ENCODE measurements around the gene NOL6.
A peak's percentile ranks its signal among the peaks of the same experiment; 100 is the strongest.
"Not testable (repeated sequence)": the region's sequence is repeated elsewhere in the genome, so short reads cannot be mapped to it uniquely, and the experiment has no call there.

The NOL6 gene

GRCh38 chr9:33472881-33473615 is 676 bp downstream of the NOL6 start:
- peak; percentile 20 for DNase-seq (ENCODE audit: low spot score)

DNA sequence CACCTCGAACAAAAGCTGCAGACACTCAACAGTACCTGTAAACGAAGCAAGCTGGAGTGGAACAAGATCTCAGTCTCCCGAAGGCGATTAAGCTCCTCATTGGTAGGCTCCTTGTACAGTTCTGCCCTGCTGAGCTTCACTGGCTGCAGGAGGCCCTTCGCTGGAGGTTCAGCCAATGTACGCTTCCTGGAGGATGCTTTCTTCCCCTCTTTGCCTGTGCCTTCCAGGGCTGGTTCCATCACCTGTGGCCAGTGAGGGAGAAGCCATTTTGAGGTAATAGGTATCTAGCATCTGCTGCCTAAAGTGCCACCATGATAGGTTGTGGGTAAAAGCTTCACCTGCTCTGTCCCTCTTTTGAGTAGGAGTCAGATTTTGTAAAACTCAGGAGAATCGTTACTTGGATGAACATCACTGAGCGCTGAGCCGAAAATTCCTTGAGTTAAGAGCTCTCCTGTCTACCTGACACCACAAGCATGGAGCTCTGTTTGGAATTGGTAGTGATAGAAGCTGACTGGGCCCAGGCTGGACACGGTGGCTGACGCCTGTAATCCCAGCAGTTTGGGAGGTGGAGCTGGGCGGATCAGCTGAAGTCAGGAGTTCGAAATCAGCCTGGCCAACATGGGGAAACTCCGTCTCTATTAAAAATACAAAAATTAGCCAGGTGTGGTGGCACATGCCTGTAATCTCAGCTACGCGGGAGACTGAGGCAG is 1.4 kb downstream of the NOL6 start:
- no peak for DNase-seq (ENCODE audit: low spot score)

DNA sequence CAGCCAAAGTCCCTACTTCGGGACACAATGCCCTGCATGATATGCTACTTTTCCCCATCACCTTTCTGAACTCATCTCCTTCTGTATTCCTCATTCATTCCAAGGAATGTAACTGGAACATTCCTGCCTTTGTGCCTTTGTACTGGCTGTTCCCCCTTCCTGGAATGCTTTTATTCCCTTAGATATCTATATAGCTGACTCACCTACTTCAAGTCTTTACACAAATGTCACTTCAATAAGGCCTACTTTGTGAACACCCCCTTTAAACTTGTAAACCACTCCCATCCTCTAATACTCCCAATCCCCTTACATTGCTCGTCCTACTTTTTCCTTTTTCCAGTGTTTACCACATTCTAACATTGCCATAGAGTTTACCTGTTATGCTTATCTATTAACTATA is 2.4 kb downstream of the NOL6 start:
- DNase-seq (ENCODE audit: low spot score), result no peak

- DNase-seq (ENCODE audit: low spot score), result no peak
These were observed 3.8 kb downstream of the NOL6 start for GRCh38 chr9:33469891-33470290.

DNA sequence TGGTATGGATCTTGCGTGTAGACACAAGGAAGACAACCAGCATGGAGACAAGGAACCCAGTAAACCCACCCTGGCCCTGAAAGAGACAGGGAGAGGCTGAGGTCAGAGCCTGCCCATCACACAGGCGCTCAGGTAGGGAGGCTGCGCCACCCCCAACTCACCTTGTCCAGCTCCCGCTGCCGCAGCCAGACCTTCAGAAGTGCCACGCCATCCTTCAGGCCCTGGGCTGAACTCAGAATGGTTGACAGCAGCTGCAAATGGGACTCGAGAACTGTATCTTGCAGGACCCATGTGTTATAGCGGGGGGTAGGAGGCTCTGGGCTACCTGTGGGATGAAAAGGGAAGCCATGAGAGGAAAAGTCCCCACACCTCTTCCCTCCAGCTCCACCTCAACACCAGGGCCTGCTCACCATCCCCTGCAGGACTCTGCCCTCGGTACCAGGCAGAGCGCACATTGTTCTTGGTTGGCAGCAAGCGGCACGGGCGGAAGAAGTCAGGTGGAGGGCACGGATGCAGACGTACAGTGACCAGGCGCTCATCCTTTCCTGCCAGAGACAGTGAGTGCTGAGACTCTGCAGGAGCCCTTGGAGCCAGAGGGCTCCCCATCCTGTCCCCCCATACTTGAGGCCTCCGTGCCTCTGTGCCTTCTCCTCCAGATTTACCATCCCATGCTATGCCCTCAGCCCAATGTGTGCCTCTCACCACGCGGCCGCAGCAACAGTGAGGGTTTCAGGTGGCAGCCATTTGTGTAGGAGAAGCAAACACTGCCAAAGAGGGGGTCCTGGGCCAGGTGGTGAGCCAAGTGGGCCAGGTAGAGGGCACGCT is 4.7 kb downstream of the NOL6 start:
- DNase-seq (ENCODE audit: low spot score), result no peak

DNA sequence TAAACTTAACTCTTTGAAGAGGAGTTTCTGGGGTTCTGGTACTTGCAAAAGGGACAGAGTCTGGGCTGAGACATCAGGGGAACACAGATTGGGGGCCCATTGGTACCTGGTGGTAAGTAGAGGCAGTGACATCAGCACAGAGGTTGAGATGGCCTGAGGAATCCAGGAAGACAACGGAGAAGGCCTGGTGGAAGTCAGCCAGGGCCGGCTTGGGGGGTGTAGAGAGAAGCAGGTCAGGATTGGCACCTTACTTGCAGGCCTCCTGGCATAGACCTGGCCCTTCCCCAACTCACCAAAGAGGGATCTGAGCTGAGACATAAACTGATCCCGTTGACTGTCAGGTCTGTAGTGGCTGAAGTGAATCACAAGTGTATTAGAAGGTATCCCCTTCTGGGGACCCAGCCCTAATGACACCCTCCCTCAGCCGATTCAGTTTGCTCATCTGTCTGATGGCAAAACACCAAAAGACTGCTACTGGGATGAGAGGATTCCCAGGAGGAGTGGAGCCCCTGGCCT is 5.5 kb downstream of the NOL6 start:
- no peak for DNase-seq (ENCODE audit: low spot score)

DNA sequence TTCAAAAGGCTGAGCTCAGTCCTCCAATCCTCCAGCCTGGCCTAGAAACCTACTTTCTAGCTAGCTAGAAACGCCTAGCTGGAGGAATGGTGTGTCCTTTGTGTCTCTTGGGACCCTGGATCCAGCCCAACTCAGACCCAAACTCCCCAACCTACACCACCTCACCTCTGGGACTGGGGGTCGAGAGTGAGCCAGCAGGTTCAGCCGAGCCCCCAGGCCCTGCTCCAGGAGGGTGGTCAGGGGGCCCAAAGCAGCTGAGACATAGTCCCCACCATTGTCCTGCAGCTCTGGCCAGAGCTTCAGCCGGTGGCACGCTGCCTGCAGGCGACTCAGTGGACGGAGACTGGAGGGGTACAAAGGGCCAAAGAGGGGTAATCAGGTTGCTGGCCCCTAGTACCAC is 6.2 kb downstream of the NOL6 start:
- DNase-seq (ENCODE audit: low spot score), result peak; percentile 3

- DNase-seq (ENCODE audit: low spot score), result peak; percentile 80
These were observed 6.9 kb downstream of the NOL6 start for GRCh38 chr9:33466565-33467495.

DNA sequence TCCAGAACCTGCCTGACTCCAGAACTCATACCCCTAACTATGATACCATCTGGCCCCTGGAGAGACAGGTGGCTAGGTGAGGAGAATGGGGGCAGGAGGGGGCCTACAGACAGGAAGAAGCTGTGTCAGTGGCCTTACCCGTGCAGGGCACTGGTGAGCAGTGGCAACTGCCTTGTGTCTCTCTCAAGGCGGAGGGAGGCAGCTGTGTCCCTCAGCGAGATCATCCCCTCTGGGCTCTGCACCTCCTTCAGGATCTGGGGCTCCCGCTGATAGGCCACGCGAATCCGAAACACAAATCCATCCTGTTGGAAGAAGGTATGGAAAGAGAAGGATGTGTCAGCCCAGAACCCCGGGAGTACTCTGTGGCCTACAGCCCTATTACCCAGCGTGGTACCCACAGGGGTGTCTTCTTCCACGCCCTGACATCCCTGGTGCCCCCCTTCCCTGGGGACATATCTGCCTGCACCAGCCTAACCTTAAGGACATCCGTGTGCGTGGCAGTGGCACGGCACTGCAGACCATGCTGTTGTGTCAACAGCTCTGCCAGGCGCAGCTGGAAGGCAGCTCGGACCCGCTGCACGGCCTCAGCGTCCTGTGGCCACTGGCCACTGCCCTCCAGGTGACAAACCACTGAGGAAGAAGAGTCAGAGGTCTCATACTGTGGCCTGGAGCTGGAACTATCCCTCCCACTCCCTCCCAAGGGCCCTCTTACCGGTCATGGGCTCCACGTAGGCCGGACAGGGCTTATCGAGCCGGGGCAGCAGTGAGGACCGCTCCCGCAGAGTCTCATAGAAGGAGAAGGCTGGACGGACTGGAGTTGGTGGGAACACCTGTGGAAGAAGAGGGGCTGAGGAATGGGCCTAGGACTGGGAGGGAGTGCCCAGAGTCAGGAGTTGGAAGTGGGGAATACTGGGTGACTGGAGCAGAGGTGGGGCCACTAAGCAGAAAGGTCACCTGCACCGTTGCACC is 7.8 kb downstream of the NOL6 start:
- no peak for DNase-seq (ENCODE audit: low spot score)

DNA sequence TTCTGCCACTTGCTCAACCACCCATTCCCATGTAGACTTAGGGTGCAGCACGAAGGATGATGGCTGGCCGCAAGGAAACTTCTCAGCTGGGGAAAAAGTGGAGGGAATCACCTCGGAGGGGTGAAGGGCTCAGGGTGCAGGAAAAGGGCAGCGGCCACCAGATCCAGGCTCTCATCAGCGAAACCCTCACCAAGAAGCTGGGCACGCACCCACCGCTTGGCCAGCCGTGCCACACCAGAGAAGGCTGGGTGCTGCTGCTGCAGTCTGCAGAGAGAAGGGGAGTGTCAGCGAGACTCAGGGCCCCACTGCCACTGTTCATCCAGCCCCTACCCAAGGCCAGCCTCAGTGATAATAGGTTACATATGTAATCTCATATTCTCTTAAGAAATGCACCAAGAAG is 8.6 kb downstream of the NOL6 start:
- DNase-seq (ENCODE audit: low spot score), result no peak

GRCh38 chr9:33464045-33464636 is 9.6 kb downstream of the NOL6 start:
- DNase-seq (ENCODE audit: low spot score), result no peak

- no peak for DNase-seq (ENCODE audit: low spot score)
These were observed 10.6 kb downstream of the NOL6 start for GRCh38 chr9:33463151-33463550.

DNA sequence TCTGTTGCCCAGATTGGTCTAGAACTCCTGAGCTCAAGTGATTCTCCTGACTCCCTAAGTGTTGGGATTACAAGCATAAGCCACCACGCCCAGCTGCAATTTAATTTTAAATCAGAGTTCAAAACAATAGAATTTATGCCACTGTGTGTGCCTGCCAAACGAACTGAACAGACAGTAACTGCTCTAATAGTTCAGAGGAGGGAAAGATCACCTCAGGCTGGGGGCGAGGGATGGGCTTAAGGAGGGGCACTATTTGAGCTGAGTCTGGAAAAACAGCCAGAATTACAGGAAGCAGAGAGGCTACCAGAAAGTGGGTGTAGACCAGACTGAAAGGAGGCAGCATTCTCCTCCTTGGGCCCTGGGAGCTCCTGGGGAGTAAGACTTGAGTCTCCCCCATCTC is 12.2 kb downstream of the NOL6 start:
- DNase-seq (ENCODE audit: low spot score), result no peak

DNA sequence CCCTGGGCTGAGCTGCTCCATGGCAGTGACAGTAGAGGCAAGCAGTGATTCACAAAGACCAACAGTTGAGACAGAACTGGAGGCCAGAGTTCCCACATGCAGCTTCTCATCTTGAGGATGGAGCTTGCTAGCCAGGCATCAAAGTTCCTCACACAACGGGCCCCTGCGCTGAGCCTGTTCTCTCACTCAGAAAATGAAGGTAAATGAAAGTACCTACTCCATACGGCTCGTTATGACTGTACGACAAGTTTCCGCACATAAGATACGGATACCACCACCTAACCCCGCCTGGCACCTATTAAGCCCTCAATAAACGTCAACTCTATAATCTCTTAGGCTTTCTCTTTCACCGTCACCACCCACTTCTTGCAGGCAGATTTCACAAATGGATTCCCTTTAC is 12.9 kb downstream of the NOL6 start:
- no peak for DNase-seq (ENCODE audit: low spot score)

DNA sequence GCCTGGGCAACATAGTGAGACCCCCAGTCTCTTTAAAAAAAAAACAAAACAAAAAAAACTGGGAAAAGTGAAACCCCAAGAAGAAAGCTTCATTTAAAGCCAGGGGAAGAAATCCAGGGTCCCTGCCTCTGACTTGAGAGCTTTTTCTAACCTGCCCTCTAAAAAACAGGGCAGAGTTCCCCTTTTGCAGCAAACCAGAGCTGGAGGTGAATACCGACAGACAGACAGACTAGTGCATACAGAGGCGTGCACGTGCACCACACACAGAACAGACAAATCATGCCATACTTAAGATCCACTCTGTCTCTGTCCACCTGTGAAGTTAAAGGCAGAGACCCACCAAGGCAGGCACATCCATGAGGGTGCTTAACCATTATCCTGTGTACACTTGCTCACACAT is 14.6 kb downstream of the NOL6 start:
- no peak for DNase-seq (ENCODE audit: low spot score)

DNA sequence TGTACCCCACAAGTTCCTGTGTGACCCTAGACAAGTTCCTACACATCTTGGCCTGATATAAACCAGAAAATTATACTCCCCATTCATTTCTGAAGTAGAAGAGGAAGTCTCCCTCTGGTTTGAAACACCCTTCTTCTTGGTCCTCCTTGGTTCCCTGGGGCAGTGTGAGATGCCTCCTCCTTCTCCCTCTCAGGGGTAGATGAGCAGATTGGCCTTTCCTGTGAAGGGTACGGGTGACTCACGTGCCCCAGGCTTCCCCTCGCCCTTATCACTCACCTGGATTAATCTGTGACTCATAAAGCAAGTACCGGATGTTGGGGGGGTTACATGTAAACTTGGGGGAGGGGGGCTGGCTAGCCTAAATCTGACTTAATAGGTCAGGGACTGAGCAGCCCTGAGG is 15.3 kb downstream of the NOL6 start:
- DNase-seq (ENCODE audit: low spot score), result no peak

GRCh38 chr9:33455945-33456344 is 17.8 kb downstream of the NOL6 start:
- no peak for DNase-seq (ENCODE audit: low spot score)

DNA sequence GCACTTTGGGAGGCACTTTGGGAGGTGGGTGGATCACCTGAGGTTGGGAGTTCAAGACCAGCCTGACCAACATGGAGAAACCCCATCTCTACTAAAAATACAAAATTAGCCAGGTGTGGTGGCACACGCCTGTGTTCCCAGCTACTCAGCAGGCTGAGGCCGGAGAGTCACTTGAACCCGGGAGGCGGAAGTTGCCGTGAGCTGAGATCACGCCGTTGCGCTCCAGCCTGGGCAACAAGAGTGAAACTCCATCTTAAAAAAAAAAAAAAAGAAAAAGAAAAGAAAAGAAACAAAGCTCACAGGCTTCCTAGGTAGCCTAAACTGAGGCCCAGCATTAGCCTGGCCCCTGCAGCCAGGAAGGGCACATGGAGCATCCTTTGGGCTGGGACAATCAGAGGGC is 18.3 kb downstream of the NOL6 start:
- not testable (repeated sequence) for DNase-seq (ENCODE audit: low spot score)

DNA sequence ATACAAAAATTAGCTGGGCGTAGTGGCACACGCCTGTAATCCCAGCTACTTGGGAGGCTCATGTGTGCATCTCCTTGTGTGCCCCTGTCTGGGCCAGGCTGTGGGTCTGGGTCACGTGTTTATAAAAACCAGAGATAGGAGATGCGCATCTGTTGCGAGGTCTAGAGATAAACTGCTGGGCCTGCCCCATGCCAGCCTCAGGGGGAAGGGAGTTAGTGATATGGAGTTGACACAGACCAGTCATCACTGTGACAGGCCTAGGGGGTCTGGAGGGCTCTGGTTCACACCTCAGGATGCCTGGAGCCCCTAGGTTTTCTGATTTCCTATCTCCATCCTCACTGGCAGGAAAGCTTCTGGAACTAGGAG is 19.1 kb downstream of the NOL6 start:
- not testable (repeated sequence) for DNase-seq (ENCODE audit: low spot score)
